Keratinocyte (primary cell): Measurements from ENCODE around the gene ACSL3.

Experiments
- CTCF ChIP-seq, 3 experiments: IDR thresholded peaks in 1 of 3; conservative IDR thresholded peaks in 1 of 3; optimal IDR thresholded peaks in 1 of 3; 2 replicates in 2 of 3; 3 replicates in 1 of 3; pipeline versions ENCODE3 to v1.5.1; 2011; ENCODE audit warnings: low read length in 3 of 3, mild to moderate bottlenecking in 3 of 3, moderate library complexity in 2 of 3, control low read depth in 1 of 3, inconsistent platforms in 1 of 3; ENCODE audit not compliant: insufficient read depth in 2 of 3; ENCODE audit errors: extremely low read depth in 1 of 3
- EZH2 ChIP-seq: IDR thresholded peaks from one replicate; pipeline ENCODE4 v1.6.1; 2012; ENCODE audit warnings: inconsistent platforms, mild to moderate bottlenecking, low read length, moderate library complexity

GRCh38 chr2:222935688-222936298 lies 75.0 kb downstream of the ACSL3 start:
- TF ChIP-seq CTCF (optimal IDR thresholded peaks at IDR 0.05 in 1 of 3, IDR thresholded peaks at IDR 0.05 in 1 of 3, conservative IDR thresholded peaks at IDR 0.05 in 1 of 3; ENCODE audit: extremely low read depth in 1 of 3, insufficient read depth in 2 of 3, low read length in 3 of 3) (no peak), EZH2 (no peak)
